PFSK-1 (cell line): ENCODE results near the gene COL25A1.

Experiments used
- FOXP2 ChIP-seq: optimal IDR thresholded peaks from 2 replicates; pipeline ENCODE3; 2011; ENCODE audit warnings: borderline replicate concordance, control low read depth, inconsistent platforms; ENCODE audit not compliant: insufficient read depth; ENCODE audit errors: extremely low read length, extremely low read depth
- POLR2AphosphoS5 ChIP-seq: IDR thresholded peaks from 2 replicates; pipeline ENCODE4 v1.6.1; 2012; ENCODE audit warnings: low read depth, mild to moderate bottlenecking, control low read depth, low read length, moderate library complexity
- SIN3A ChIP-seq: IDR thresholded peaks from 2 replicates; pipeline ENCODE4 v1.6.1; 2012; ENCODE audit warnings: mild to moderate bottlenecking, low read length, moderate library complexity, borderline replicate concordance; ENCODE audit not compliant: insufficient read depth

DNA sequence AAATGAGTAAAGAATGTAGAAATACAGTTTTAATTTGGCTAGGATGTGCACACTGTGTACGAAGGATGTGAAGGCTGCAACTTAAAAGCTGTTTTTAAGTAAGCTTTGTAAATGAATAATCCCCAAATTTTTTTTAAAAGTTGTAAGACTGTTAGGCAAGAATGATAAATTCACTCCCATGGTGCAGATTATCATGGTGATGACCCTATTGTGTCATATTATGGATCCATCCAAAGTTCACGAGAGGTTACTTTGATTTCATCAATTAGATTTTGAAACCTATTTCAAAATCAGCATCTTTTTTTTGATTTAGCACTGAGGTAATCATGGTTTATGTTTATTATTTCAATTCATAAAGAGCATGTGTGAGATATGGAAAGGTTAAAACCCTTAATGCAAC, 476.7 kb downstream of the COL25A1 start:
- no peak for TF ChIP-seq SIN3A
- no peak for TF ChIP-seq FOXP2
- no peak for TF ChIP-seq POLR2AphosphoS5
